ENCODE measurements around the gene NBL1.

GRCh38 chr1:19684677-19685076 lies 40.6 kb downstream of the NBL1 start:
- TF ChIP-seq, protein P1, sequence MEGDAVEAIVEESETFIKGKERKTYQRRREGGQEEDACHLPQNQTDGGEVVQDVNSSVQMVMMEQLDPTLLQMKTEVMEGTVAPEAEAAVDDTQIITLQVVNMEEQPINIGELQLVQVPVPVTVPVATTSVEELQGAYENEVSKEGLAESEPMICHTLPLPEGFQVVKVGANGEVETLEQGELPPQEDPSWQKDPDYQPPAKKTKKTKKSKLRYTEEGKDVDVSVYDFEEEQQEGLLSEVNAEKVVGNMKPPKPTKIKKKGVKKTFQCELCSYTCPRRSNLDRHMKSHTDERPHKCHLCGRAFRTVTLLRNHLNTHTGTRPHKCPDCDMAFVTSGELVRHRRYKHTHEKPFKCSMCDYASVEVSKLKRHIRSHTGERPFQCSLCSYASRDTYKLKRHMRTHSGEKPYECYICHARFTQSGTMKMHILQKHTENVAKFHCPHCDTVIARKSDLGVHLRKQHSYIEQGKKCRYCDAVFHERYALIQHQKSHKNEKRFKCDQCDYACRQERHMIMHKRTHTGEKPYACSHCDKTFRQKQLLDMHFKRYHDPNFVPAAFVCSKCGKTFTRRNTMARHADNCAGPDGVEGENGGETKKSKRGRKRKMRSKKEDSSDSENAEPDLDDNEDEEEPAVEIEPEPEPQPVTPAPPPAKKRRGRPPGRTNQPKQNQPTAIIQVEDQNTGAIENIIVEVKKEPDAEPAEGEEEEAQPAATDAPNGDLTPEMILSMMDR (conservative IDR thresholded peaks at IDR 0.05) = no peak
- no peak for TF ChIP-seq ZFX (IDR thresholded peaks at IDR 0.05)
